GM19193 (cell line): Measurements from ENCODE around the gene CCDC178.

Experiments used
- POLR2A ChIP-seq: IDR thresholded peaks from 4 replicates; pipeline ENCODE4 v1.6.1; 2011; ENCODE audit not compliant: insufficient read depth, insufficient read length; ENCODE audit errors: extremely low read depth

CCDC178 gene

GRCh38 chr18:33282709-33283333 is 157.7 kb downstream of the CCDC178 start:
- TF ChIP-seq POLR2A = no peak

- TF ChIP-seq POLR2A = no peak
Measured at GRCh38 chr18:33282142-33282541, 158.4 kb downstream of the CCDC178 start.

- no peak for TF ChIP-seq POLR2A
Measured at GRCh38 chr18:33277431-33277830, 163.1 kb downstream of the CCDC178 start.

- TF ChIP-seq POLR2A = no peak
Measured at GRCh38 chr18:33275843-33276242, 164.7 kb downstream of the CCDC178 start.

- TF ChIP-seq POLR2A = no peak
Measured at GRCh38 chr18:33270297-33270696, 170.2 kb downstream of the CCDC178 start.

- no peak for TF ChIP-seq POLR2A
Measured at GRCh38 chr18:33269223-33269622, 171.3 kb downstream of the CCDC178 start.

- TF ChIP-seq POLR2A = no peak
Measured at GRCh38 chr18:33264566-33264965, 176.0 kb downstream of the CCDC178 start.

GRCh38 chr18:33239298-33239697 is 201.2 kb downstream of the CCDC178 start:
- no peak for TF ChIP-seq POLR2A

- TF ChIP-seq POLR2A = no peak
Measured at GRCh38 chr18:33232318-33232626, 208.2 kb downstream of the CCDC178 start.

- TF ChIP-seq POLR2A = no peak
Measured at GRCh38 chr18:33231474-33232317, 208.8 kb downstream of the CCDC178 start.

- TF ChIP-seq POLR2A = no peak
Measured at GRCh38 chr18:33212363-33212762, 228.2 kb downstream of the CCDC178 start.

GRCh38 chr18:33210575-33211189 is 229.8 kb downstream of the CCDC178 start:
- no peak for TF ChIP-seq POLR2A

GRCh38 chr18:33205777-33206176 is 234.7 kb downstream of the CCDC178 start:
- no peak for TF ChIP-seq POLR2A

- no peak for TF ChIP-seq POLR2A
Measured at GRCh38 chr18:33201509-33201926, 239.0 kb downstream of the CCDC178 start.

- TF ChIP-seq POLR2A = no peak
Measured at GRCh38 chr18:33195795-33196194, 244.7 kb downstream of the CCDC178 start.

- TF ChIP-seq POLR2A = no peak
Measured at GRCh38 chr18:33194793-33195192, 245.7 kb downstream of the CCDC178 start.
